ENCODE results near the gene CAT.

CAT gene

DNA sequence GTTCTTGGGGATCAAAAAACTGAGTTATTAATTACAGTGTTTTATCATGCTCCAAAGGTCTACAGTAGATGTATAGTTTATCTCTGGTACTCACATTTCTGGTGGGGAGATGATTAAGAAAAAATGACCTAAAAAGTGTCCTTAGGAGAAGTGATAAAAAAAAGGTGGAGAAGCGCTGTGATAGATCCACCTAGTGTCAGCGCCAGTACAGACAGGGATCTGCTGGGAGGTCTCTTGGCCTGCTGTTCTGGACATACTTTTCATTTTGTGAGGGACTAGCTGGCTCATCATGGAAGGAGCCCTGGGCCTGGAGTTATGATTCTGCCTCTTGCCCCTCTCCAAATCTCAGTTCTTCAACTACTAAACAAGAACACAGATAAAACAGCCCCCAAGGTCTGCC, 71.9 kb downstream of the CAT start:
- no peak overlapping the region for H3K27ac ChIP-seq (replicated peaks)
- no peak overlapping the region for H3K4me3 ChIP-seq (replicated peaks; ENCODE audit: insufficient read depth, low read length)
- H3K27me3 ChIP-seq (ENCODE audit: insufficient read depth, poor library complexity, severe bottlenecking) = no peaks in the 10 kb centered on the region
- TF ChIP-seq, protein P1, sequence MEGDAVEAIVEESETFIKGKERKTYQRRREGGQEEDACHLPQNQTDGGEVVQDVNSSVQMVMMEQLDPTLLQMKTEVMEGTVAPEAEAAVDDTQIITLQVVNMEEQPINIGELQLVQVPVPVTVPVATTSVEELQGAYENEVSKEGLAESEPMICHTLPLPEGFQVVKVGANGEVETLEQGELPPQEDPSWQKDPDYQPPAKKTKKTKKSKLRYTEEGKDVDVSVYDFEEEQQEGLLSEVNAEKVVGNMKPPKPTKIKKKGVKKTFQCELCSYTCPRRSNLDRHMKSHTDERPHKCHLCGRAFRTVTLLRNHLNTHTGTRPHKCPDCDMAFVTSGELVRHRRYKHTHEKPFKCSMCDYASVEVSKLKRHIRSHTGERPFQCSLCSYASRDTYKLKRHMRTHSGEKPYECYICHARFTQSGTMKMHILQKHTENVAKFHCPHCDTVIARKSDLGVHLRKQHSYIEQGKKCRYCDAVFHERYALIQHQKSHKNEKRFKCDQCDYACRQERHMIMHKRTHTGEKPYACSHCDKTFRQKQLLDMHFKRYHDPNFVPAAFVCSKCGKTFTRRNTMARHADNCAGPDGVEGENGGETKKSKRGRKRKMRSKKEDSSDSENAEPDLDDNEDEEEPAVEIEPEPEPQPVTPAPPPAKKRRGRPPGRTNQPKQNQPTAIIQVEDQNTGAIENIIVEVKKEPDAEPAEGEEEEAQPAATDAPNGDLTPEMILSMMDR (IDR thresholded peaks at IDR 0.05; ENCODE audit: insufficient read depth, low read length) = no peak
- TF ChIP-seq POLR2AphosphoS5 (IDR thresholded peaks at IDR 0.05; ENCODE audit: low read depth) = no peak
- no peak for TF ChIP-seq SPI1 (IDR thresholded peaks at IDR 0.05; ENCODE audit: borderline replicate concordance, low read depth)
- no peak for TF ChIP-seq GABPA (IDR thresholded peaks at IDR 0.05; ENCODE audit: low read depth)
- TF ChIP-seq, protein P2, sequence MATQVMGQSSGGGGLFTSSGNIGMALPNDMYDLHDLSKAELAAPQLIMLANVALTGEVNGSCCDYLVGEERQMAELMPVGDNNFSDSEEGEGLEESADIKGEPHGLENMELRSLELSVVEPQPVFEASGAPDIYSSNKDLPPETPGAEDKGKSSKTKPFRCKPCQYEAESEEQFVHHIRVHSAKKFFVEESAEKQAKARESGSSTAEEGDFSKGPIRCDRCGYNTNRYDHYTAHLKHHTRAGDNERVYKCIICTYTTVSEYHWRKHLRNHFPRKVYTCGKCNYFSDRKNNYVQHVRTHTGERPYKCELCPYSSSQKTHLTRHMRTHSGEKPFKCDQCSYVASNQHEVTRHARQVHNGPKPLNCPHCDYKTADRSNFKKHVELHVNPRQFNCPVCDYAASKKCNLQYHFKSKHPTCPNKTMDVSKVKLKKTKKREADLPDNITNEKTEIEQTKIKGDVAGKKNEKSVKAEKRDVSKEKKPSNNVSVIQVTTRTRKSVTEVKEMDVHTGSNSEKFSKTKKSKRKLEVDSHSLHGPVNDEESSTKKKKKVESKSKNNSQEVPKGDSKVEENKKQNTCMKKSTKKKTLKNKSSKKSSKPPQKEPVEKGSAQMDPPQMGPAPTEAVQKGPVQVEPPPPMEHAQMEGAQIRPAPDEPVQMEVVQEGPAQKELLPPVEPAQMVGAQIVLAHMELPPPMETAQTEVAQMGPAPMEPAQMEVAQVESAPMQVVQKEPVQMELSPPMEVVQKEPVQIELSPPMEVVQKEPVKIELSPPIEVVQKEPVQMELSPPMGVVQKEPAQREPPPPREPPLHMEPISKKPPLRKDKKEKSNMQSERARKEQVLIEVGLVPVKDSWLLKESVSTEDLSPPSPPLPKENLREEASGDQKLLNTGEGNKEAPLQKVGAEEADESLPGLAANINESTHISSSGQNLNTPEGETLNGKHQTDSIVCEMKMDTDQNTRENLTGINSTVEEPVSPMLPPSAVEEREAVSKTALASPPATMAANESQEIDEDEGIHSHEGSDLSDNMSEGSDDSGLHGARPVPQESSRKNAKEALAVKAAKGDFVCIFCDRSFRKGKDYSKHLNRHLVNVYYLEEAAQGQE (IDR thresholded peaks at IDR 0.05; ENCODE audit: insufficient replicate concordance, low read depth) = no peak
- DNase-seq (ENCODE audit: low read depth in 1 of 2, low spot score in 1 of 2) = no peak

DNA sequence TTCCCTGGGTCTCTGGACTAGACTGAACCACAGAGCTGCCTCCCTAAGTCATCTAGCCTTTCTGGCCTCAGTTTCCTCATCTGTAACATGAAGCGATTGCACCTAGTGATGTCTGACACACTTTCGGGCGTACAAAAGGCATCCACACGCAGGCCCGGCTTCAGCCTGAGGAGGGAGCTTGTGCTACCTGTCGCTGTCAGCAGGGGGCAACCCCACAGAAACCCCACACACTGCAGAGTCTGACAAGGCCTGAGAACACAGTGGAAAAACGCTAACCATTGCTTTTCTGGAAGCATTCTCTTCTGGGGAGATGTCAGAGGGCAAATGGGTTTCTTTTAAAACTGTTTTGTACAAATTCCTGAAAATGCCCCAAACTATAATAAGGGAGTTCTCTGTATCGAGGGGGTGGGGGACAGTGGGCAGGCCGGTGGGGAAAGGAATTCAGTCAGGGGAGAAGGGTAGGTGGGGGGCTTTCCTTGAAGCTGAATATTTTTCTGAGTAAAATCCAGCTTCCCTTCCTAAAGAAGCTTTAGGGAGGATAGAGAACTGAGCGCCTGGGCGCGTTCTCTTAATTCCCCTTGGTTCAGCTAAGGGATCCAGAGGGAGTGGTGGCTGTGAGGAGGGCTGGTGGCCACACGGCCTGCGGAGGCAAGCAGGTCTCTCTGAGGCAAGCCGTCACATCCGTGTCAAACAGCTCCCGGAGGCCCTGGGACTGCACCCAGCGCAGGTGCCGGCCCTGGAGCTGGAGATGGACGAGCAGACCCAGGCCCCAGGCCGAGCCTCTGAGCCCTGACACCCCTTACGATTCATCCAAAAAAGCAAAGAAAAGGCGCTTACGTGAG, 74.3 kb downstream of the CAT start:
- H3K27ac ChIP-seq (replicated peaks) = no peak overlapping the region

DNA sequence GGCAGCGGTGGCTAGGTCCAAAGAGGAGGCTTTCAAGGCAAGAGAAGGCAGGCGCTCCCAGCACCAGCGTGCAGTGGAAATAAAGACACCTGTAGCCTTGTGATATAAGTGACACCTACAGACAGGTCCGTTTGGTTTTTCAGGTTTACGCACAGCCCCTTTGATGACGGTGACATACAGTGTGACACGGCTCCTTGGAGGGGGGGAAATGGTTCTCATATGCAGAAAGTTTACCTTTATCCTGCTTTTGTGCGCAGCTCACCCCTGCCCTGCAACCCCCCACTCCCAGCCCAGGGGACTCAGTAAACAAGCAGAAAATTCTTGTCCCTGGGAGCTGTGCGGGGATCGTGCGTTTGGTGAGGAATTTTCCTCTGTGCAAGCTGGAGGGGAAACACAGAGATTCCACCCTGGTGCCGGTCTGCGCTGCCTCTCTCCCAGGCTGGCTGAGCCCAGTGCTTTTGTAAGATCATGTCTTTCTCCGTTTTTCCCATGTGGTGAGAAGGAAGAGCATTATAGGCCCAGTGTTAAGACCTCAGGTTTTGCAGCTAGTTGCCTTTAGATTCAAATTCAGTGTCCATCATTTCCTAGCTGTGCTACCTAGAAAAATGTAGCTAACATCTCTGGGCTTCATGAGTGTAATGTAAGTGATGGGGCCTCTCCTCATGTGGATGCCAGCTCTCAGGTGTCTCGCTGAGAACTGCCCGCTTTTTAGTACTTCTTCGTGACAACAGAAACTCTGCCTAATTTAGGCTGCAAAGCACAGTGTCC, 75.1 kb downstream of the CAT start, which contains the start of gene ELF5:
Gene ELF5, minus strand, starts transcription at position 113 of the 768 bp plus-strand sequence. CDS start 8,045 bp downstream, outside the sequence.
- H3K27ac ChIP-seq (replicated peaks) = no peak within 1 kb of the TSS
- TF ChIP-seq GABPA (IDR thresholded peaks at IDR 0.05; ENCODE audit: low read depth) = no peak
- TF ChIP-seq, protein P2 (IDR thresholded peaks at IDR 0.05; ENCODE audit: insufficient replicate concordance, low read depth) = no peak
- TF ChIP-seq, protein P1 (IDR thresholded peaks at IDR 0.05; ENCODE audit: insufficient read depth, low read length) = no peak
- TF ChIP-seq POLR2AphosphoS5 (IDR thresholded peaks at IDR 0.05; ENCODE audit: low read depth) = no peak
- no peak for TF ChIP-seq SPI1 (IDR thresholded peaks at IDR 0.05; ENCODE audit: borderline replicate concordance, low read depth)

More for the DNA sequence above, 74.3 kb downstream of the CAT start:
- H3K27me3 ChIP-seq (ENCODE audit: insufficient read depth, poor library complexity, severe bottlenecking) = no peaks in the 10 kb centered on the region
- H3K4me3 ChIP-seq (replicated peaks; ENCODE audit: insufficient read depth, low read length) = no peak overlapping the region
- peak; percentile 34 to 68 for DNase-seq (ENCODE audit: low read depth in 1 of 2, low spot score in 1 of 2)
- TF ChIP-seq, protein P2 (IDR thresholded peaks at IDR 0.05; ENCODE audit: insufficient replicate concordance, low read depth) = no peak
- TF ChIP-seq, protein P1 (IDR thresholded peaks at IDR 0.05; ENCODE audit: insufficient read depth, low read length) = peak; percentile 84

More for the DNA sequence above, 75.1 kb downstream of the CAT start, which contains the start of gene ELF5:
- Histone ChIP-seq H3K4me3 (replicated peaks; ENCODE audit: insufficient read depth, low read length) (no peak within 1 kb of the TSS), H3K27me3 (ENCODE audit: insufficient read depth, poor library complexity, severe bottlenecking) (no peaks in the 10 kb centered on the region)
- DNase-seq (ENCODE audit: low read depth in 1 of 2, low spot score in 1 of 2) = no peak
